Mesothelial cell of epicardium (in vitro differentiated cells): ENCODE results near the gene ITCH. TPM values are rescaled to one million over a fixed set of nuclear protein-coding genes. Genes with fewer than 3 reads are reported as not detected.
A peak's percentile ranks its signal among the peaks of the same experiment; 100 is the strongest.
"Not testable (repeated sequence)": the region's sequence is repeated elsewhere in the genome, so short reads cannot be mapped to it uniquely, and the experiment has no call there.

Source experiments
- DNase-seq, 2 experiments: peaks; one replicate each; pipeline ENCODE4 v3.0.0; 2021; ENCODE audit warnings: low spot score in 2 of 2; ENCODE audit not compliant: unreplicated experiment in 2 of 2
- H3K27ac Mint-ChIP-seq: 2 replicates; pipeline ENCODE4 v1.8.0; 2021; ENCODE audit warnings: mixed read lengths
- H3K27me3 Mint-ChIP-seq: 2 replicates; pipeline ENCODE4 v1.8.0; 2021; ENCODE audit warnings: low read depth, mixed read lengths
- H3K36me3 Mint-ChIP-seq: 2 replicates; pipeline ENCODE4 v1.8.0; 2021; ENCODE audit warnings: mixed read lengths
- H3K4me1 Mint-ChIP-seq: 2 replicates; pipeline ENCODE4 v1.8.0; 2021; ENCODE audit warnings: mixed read lengths
- H3K4me3 Mint-ChIP-seq: 2 replicates; pipeline ENCODE4 v1.8.0; 2021; ENCODE audit warnings: mild to moderate bottlenecking, moderate library complexity, mixed read lengths
- H3K9me3 Mint-ChIP-seq: 2 replicates; pipeline ENCODE4 v1.8.0; 2021; ENCODE audit warnings: mixed read lengths
- total RNA-seq: library from RNA; stranded (reverse); gene quantifications from 3 replicates; pipeline ENCODE4 v1.2.1, GENCODE V29; 2021
- TF ChIP-seq, protein P1 (sequence below): fragments of 200-600 bp; sonication (generic); IDR thresholded peaks from one replicate; pipeline ENCODE4 v1.5.0; 2021; ENCODE audit warnings: antibody characterized with exemption; ENCODE audit not compliant: unreplicated experiment

Gene ITCH
- total RNA-seq, 1 donor from 2014 or later, result 60.2 TPM

DNA sequence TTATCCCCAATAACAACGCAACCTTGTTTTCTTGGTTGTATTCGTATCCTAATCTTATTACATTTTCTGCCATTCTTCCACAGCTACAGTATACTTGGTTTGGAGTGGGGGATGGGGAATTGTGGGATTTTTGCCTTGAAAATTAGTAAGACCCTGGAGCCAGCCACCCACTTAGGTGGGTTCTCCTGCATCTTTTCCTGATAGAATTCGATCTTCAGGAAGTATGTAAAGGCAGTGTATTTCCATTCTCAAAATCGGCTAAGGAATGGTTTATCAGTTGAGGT is 1.1 kb downstream of the ITCH start:
- no peaks in the 10 kb centered on the region for H3K9me3 Mint-ChIP-seq
- H3K27ac Mint-ChIP-seq, result peak overlapping the region; percentile 94
- peaks cover 29% of the 10 kb centered on the region for H3K4me1 Mint-ChIP-seq
- no peak for DNase-seq
- H3K27me3 Mint-ChIP-seq, result no peaks in the 10 kb centered on the region
- TF ChIP-seq, protein P1, sequence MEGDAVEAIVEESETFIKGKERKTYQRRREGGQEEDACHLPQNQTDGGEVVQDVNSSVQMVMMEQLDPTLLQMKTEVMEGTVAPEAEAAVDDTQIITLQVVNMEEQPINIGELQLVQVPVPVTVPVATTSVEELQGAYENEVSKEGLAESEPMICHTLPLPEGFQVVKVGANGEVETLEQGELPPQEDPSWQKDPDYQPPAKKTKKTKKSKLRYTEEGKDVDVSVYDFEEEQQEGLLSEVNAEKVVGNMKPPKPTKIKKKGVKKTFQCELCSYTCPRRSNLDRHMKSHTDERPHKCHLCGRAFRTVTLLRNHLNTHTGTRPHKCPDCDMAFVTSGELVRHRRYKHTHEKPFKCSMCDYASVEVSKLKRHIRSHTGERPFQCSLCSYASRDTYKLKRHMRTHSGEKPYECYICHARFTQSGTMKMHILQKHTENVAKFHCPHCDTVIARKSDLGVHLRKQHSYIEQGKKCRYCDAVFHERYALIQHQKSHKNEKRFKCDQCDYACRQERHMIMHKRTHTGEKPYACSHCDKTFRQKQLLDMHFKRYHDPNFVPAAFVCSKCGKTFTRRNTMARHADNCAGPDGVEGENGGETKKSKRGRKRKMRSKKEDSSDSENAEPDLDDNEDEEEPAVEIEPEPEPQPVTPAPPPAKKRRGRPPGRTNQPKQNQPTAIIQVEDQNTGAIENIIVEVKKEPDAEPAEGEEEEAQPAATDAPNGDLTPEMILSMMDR, result no peak
- H3K36me3 Mint-ChIP-seq, result peaks cover 7% of the 10 kb centered on the region
- peak overlapping the region; percentile 98 for H3K4me3 Mint-ChIP-seq

DNA sequence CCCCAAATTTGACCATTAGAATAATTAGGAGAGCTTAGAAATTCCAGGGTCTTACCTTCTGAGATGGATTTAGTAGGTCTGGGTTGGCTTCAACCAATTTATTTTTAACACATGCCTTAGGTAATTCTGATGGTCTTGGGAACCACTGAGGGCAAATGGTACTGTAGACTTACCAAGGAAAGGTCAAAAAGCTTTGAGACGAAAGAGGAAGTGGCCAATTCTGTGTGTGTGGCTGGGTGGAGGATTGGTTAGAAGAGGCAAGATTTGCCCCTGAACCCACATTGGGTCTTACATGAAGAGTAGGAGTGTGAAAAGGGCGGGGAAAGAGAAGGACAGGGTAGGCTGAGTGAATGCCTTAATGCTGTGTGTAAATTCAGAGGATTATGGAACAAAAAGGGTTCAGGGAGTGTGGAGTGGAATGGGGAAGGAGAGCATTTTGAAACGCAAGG is 2.7 kb downstream of the ITCH start:
- peak overlapping the region; percentile 66 for H3K27ac Mint-ChIP-seq
- H3K4me1 Mint-ChIP-seq, result peaks cover 29% of the 10 kb centered on the region
- no peaks in the 10 kb centered on the region for H3K27me3 Mint-ChIP-seq
- peaks cover 22% of the 10 kb centered on the region for H3K36me3 Mint-ChIP-seq
- no peak for DNase-seq
- H3K9me3 Mint-ChIP-seq, result no peaks in the 10 kb centered on the region
- TF ChIP-seq, protein P1, result no peak
- peak overlapping the region; percentile 11 for H3K4me3 Mint-ChIP-seq

DNA sequence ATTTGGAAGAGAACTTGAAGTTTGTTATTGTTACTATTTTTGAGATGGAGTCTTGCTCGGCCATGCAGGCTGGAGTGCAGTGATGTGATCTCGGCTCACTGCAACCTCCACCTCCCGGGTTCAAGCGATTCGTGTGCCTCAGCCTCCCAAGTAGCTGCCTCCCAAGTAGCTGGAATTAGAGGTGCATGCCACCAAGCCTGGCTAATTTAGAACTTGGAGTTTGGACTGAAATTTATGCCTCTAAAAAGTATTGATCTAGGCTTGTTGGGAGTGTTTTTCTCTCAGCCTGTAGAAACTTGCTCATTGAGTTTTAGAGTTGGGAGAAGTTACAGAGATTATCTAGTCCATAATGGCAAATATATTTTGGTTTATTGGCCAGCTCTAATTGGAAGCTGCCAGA is 4.1 kb downstream of the ITCH start:
- TF ChIP-seq, protein P1, result no peak
- Mint-ChIP-seq H3K36me3 (peaks cover 25% of the 10 kb centered on the region), H3K4me3 (no peak overlapping the region), H3K9me3 (no peaks in the 10 kb centered on the region), H3K27me3 (no peaks in the 10 kb centered on the region), H3K4me1 (peaks cover 29% of the 10 kb centered on the region), H3K27ac (peak overlapping the region; percentile 11)
- DNase-seq, result no peak

DNA sequence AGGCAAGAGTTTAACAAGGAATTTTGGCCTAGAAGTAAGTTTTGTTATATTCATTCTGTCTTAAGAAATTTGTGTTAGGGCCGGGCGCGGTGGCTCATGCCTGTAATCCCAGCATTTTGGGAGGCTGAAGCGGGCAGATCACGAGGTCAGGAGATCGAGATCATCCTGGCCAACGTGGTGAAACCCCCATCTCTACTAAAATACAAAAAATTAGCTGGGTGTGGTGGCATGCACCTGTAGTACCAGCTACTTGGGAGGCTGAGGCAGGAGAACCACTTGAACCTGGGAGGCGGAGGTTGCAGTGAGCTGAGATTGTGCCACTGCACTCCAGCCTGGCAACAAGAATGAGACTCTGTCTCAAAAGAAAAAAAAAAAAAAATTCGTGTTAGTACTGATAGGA is 4.8 kb downstream of the ITCH start:
- peaks cover 25% of the 10 kb centered on the region for H3K36me3 Mint-ChIP-seq
- peak overlapping the region; percentile 11 for H3K27ac Mint-ChIP-seq
- H3K4me3 Mint-ChIP-seq, H3K27me3 Mint-ChIP-seq, DNase-seq, H3K9me3 Mint-ChIP-seq: not testable (repeated sequence)
- H3K4me1 Mint-ChIP-seq, result peaks cover 24% of the 10 kb centered on the region

DNA sequence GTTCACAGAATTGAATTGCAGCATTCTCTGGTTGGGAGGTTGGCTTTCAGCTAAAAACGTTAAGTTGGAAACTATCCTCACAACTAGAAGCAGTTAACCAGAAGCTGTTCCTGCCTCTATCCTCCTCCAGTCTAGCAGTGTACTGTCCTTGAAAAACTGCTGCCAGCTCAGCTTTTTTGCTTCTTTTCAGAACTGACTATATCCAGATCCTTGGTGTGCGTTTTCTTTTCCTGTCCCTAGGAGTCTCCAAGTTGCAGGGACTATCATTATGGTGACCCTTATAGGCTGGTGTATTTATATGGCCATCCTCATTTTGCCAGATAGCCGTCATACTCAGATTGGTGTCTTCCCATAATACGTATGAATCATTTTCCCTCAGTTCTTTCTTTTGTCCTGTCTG is 5.5 kb downstream of the ITCH start:
- H3K27me3 Mint-ChIP-seq, result no peaks in the 10 kb centered on the region
- H3K27ac Mint-ChIP-seq, result peak overlapping the region; percentile 69
- peaks cover 21% of the 10 kb centered on the region for H3K4me1 Mint-ChIP-seq
- TF ChIP-seq, protein P1, result no peak
- no peaks in the 10 kb centered on the region for H3K9me3 Mint-ChIP-seq
- H3K4me3 Mint-ChIP-seq, result no peak overlapping the region
- no peak for DNase-seq
- peaks cover 27% of the 10 kb centered on the region for H3K36me3 Mint-ChIP-seq

DNA sequence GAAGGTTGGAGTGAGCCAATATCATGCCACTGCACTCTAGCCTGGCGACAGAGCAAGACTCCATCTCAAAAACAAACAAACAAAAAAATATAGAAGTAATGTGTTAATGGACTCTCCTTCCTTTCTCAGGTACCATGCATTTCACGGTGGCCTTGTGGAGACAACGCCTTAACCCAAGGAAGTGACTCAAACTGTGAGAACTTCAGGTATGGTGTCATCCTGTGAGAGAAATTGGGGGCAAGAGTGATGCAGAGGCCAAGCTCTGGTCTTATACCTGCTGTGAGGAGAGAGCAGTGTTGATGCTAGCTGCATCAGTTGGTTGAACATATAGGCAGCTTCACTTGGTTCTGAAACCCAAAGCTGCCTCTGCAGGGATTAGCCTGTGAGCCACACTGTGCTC is 6.2 kb downstream of the ITCH start:
- Mint-ChIP-seq H3K27me3 (no peaks in the 10 kb centered on the region), H3K4me3 (no peak overlapping the region)

More for the DNA sequence above, 6.2 kb downstream of the ITCH start:
- peaks cover 31% of the 10 kb centered on the region for H3K36me3 Mint-ChIP-seq
- TF ChIP-seq, protein P1, result no peak
- H3K4me1 Mint-ChIP-seq, result peaks cover 17% of the 10 kb centered on the region
- H3K27ac Mint-ChIP-seq, result no peak overlapping the region
- H3K9me3 Mint-ChIP-seq, result no peaks in the 10 kb centered on the region
- no peak for DNase-seq
